Stomach (tissue), 9 donors: ENCODE results near the gene PEAK3. TPM values are rescaled to one million over a fixed set of nuclear protein-coding genes. Genes with fewer than 3 reads are reported as not detected.

Experiments used
- DNase-seq, 2 donors: peaks; one replicate each; pipeline versions ENCODE4 v3.0.0 to v3.0.0-alpha.2; 2013 to 2019
- H3K27ac ChIP-seq, 5 donors: fragments of 200-600 bp in 4 of 5; sonication (generic) in 4 of 5; one replicate each; pipeline ENCODE4 v1.5.1; 2013 to 2019; ENCODE audit warnings: mild to moderate bottlenecking in 1 of 5, moderate library complexity in 1 of 5
- H3K27me3 ChIP-seq, 3 donors: fragments of 200-600 bp; sonication (generic); one replicate each; pipeline ENCODE4 v1.5.1; 2017 to 2019; ENCODE audit warnings: mixed run types in 1 of 3
- H3K36me3 ChIP-seq, 4 donors: fragments of 200-600 bp; sonication (generic); 1 replicate in 3 of 4; 2 replicates in 1 of 4; pipeline ENCODE4 v1.5.1; 2016 to 2019
- H3K4me1 ChIP-seq, 4 donors: fragments of 200-600 bp; sonication (generic); one replicate each; pipeline ENCODE4 v1.5.1; 2016 to 2019
- H3K4me3 ChIP-seq, 4 donors: fragments of 200-600 bp; sonication (generic) in 3 of 4; one replicate each; pipeline ENCODE4 v1.5.1; 2016 to 2019; ENCODE audit warnings: mild to moderate bottlenecking in 1 of 4
- H3K9me3 ChIP-seq, 4 donors: fragments of 200-600 bp; sonication (generic); one replicate each; pipeline ENCODE4 v1.5.1; 2016 to 2019
- EP300 ChIP-seq: sonication (generic); formaldehyde crosslinking; IDR thresholded peaks from one replicate; pipeline ENCODE4 v1.6.1; 2017; ENCODE audit warnings: antibody characterized with exemption
- POLR2A ChIP-seq, 4 donors: fragments of 450-650 bp; IDR thresholded peaks; one replicate each; pipeline ENCODE4 v1.6.1; 2016; ENCODE audit warnings: antibody characterized with exemption in 4 of 4, control low read depth in 2 of 4, mild to moderate bottlenecking in 1 of 4, moderate library complexity in 1 of 4
- POLR2AphosphoS5 ChIP-seq, 3 donors: sonication (generic); formaldehyde crosslinking; IDR thresholded peaks; one replicate each; pipeline ENCODE4 v1.6.1; 2016; ENCODE audit warnings: antibody characterized with exemption in 3 of 3
- WGBS, 5 donors: extraction: QIAGEN DNeasy Blood & Tissue Kit in 3 of 5; methylation state at CpG; one replicate each; pipeline versions ENCODE4 v1.1.5 to v1.1.7; 2013 to 2018; 5-methylcytosine and 5-hydroxymethylcytosine counted together
- intact Hi-C: fragments of 100-400 bp; cut with DNase I; formaldehyde crosslinking; loops from one replicate; pipeline ENCODE4 v1.15.1; 2023; ENCODE audit warnings: low total_unique reads
- polyA plus RNA-seq, 3 donors: library from polyadenylated mRNA; stranded (reverse); fragments of 200-250 nt; gene quantifications; one replicate each; pipeline ENCODE4 v1.2.3, GENCODE V29; 2013
- total RNA-seq, 5 donors: library from RNA; depleted of rRNA; stranded (reverse); fragments of >200 nt; gene quantifications; one replicate each; pipeline versions ENCODE4 v1.1.0 to v1.2.3, GENCODE V29; 2014 to 2016
- TF ChIP-seq, protein P1 (sequence below), 7 experiments: fragments of 450-650 bp in 4 of 7; fragments of 200-600 bp in 3 of 7; sonication (generic) in 3 of 7; IDR thresholded peaks; one replicate each; pipeline ENCODE4 v1.5.1; 2016 to 2019; ENCODE audit warnings: antibody characterized with exemption in 7 of 7, control low read depth in 2 of 7, mild to moderate bottlenecking in 1 of 7
- donor health status: healthy with polysubstance abuse.
- donor health status: Bipolar disorder and iron deficiency.
- donor health status: healthy.

The PEAK3 gene
- total and polyA plus RNA-seq, 8 donors: 0.15 to 1.4 (median 0.59) TPM; not detected in 4

DNA sequence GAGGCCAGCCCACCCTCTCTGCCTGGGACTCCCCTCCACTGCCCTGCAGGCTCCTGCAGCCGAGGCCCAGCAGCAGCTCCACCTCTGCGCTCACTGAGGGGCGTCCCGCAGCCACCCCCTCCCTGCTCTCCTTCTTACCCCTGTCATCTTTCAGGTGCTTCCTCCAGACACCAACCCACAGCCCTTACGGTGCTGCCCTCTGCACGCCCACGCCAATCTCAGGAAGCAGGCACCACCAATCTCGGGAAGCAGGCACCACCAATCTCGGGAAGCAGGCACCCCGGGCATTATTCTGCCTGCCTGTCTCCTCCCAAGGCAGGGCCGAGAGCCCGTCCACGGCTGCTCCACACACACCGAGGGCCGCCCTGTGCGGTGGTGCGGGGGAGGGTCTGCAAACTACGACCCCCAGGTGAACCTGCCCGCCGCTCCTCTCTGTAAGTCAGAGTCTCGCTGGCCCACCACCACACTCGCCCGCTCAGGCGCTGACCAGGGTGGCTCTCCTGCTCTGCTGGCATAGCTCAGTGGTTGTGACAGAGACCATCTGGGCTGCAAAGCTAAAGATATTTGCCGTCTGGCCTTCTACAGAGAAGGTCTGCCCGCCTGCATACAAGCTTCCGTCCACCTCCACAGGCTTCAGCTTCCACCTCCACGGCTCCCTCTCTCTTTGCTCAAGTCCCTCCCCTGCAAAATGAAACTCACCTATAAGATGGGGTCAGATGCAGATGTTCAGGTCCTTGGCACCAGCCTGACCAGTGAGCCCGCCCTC, 43.5 kb upstream of the PEAK3 start:
- Histone ChIP-seq H3K4me1 (peaks cover 22 to 47% (median 35%) of the 10 kb centered on the region in 4 donors), H3K4me3 (no peak overlapping the region), H3K27me3 (no peaks in the 10 kb centered on the region), H3K27ac (no peak overlapping the region), H3K9me3 (no peaks in the 10 kb centered on the region), H3K36me3 (peaks cover 7 to 59% (median 51%) of the 10 kb centered on the region in 4 donors)
- WGBS, 5 donors: 75 to 80% (median 76%) methylated on average over 23 to 29 of the region's 29 CpGs
- DNase-seq: no peak
- intact Hi-C loops: loop anchor here (10.0 kb wide), 1 partner anchor 91 kb away; the partner anchor contains the start of genes PLEKHJ1 and SF3A2
- TF ChIP-seq EP300 (no peak), POLR2AphosphoS5 (IDR thresholded peaks at IDR 0.05) (no peak), POLR2A (IDR thresholded peaks at IDR 0.05) (no peak)
- TF ChIP-seq, protein P1, sequence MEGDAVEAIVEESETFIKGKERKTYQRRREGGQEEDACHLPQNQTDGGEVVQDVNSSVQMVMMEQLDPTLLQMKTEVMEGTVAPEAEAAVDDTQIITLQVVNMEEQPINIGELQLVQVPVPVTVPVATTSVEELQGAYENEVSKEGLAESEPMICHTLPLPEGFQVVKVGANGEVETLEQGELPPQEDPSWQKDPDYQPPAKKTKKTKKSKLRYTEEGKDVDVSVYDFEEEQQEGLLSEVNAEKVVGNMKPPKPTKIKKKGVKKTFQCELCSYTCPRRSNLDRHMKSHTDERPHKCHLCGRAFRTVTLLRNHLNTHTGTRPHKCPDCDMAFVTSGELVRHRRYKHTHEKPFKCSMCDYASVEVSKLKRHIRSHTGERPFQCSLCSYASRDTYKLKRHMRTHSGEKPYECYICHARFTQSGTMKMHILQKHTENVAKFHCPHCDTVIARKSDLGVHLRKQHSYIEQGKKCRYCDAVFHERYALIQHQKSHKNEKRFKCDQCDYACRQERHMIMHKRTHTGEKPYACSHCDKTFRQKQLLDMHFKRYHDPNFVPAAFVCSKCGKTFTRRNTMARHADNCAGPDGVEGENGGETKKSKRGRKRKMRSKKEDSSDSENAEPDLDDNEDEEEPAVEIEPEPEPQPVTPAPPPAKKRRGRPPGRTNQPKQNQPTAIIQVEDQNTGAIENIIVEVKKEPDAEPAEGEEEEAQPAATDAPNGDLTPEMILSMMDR (IDR thresholded peaks at IDR 0.05): no peak

DNA sequence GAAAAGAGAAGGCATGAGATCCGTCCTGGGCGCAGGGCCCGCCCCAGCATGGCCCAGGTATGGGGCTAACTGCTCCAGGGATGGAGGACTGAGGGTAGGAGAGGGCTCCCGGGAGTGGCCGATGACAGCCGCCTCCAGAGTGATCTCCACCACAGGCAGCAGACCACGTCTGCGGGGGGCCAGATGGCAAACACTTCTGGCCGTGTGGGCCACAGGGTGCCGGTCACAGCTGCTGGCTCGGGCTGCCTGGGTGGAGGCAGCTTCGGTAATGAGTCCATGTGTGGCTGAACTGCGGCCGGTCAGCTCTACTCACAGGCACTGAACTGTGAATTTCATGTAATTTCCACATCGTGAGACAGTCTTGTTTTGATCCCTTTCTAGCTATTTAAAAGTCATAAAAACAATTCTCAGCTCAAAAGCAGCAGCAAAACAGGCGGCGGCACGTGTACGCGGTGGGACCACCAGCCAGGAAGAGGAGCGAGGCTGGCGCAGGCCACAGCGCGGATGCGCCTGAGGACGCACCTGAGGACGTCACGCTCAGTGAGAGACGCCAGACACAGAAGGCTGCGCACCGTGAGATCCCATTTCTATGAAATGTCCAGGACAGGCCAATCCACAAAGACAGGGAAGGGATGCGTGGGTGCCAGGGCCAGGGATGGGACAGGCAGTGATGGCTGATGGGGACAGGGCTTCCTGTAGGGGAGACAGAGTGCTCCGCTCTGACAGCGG, 42.4 kb upstream of the PEAK3 start:
- intact Hi-C loops: loop anchor here (10.0 kb wide), 1 partner anchor 90 kb away; the partner anchor contains the start of genes PLEKHJ1 and SF3A2
- no peak for DNase-seq
- H3K36me3 ChIP-seq: peaks cover 7 to 59% (median 51%) of the 10 kb centered on the region in 4 donors
- no peak overlapping the region for H3K27ac ChIP-seq
- peaks cover 13 to 36% (median 24%) of the 10 kb centered on the region in 4 donors for H3K4me1 ChIP-seq
- 88 to 89% (median 89%) methylated on average over 20 to 34 of the region's 34 CpGs for WGBS, 5 donors
- no peak for TF ChIP-seq POLR2AphosphoS5 (IDR thresholded peaks at IDR 0.05)
- no peak for TF ChIP-seq POLR2A (IDR thresholded peaks at IDR 0.05)
- TF ChIP-seq EP300: no peak
- TF ChIP-seq, protein P1 (IDR thresholded peaks at IDR 0.05): no peak
- H3K4me3 ChIP-seq: no peak overlapping the region
- no peaks in the 10 kb centered on the region for H3K9me3 ChIP-seq
- H3K27me3 ChIP-seq: no peaks in the 10 kb centered on the region

DNA sequence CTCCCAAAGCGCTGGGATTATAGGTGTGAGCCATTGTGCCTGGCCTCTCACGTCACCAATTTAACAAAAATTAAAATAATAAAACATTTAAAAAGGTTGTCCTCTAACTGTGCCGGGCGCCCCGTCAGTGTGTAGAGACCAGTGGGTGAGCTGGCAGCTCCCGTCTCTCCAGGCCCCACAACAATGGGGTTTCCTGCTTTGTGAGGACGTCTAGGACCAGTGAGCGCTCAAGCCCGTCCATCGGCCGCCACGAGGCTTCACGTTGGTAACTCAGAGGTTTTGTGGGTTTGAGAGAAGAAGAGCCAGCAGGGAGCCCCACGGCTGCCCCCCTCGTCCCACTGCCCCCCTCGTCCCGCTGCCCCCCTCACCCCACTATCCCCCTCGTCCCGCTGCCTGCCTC, 41.7 kb upstream of the PEAK3 start:
- peaks cover 7 to 59% (median 51%) of the 10 kb centered on the region in 4 donors for H3K36me3 ChIP-seq
- DNase-seq: no peak
- TF ChIP-seq EP300: no peak
- no peak for TF ChIP-seq POLR2AphosphoS5 (IDR thresholded peaks at IDR 0.05)
- TF ChIP-seq, protein P1 (IDR thresholded peaks at IDR 0.05): no peak
- no peak for TF ChIP-seq POLR2A (IDR thresholded peaks at IDR 0.05)
- H3K9me3 ChIP-seq: no peaks in the 10 kb centered on the region
- H3K4me3 ChIP-seq: no peak overlapping the region
- H3K4me1 ChIP-seq: peaks cover 9 to 31% (median 19%) of the 10 kb centered on the region in 4 donors
- H3K27me3 ChIP-seq: no peaks in the 10 kb centered on the region
- intact Hi-C loops: loop anchor here (10.0 kb wide), 1 partner anchor 89 kb away; the partner anchor contains the start of genes PLEKHJ1 and SF3A2
- WGBS, 5 donors: 90 to 93% (median 92%) methylated on average over 19 of the region's 19 CpGs
- H3K27ac ChIP-seq: no peak overlapping the region

DNA sequence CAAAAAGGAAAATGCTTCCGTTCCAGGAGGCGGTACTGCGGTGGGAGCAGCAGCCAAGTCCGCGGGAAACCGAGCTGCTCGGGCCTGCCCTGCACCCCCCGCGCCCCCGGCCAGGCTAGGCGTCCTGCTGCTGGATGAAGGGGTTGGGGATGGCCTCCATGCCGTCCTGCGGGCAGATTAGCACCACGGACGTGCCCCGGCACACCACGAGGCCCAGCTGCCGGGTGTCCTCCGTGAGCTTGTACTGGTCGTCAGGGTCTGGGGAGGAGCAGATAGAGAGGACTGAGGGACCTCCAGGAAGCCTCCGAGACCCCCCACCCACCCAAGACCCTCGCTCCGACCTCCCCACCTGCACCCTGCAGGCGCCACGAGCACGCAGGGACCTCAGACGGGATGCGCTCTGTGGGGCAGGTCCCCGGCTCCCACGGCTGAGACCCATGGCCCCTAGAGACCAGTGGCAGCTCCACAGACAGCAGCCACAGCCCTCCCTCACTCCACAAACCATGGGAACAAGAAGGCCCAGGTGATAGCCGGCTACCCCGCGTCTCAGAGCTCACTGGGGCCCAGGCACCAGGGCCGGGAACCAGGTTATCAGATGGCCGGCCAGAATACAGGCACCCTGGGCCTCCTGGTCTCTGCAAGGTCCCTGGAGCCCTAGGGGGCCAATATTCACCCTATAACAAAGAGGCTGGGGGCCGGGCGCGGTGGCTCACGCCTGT, 39.7 kb upstream of the PEAK3 start:
- Histone ChIP-seq H3K4me1 (peaks cover 0 to 18% (median 5%) of the 10 kb centered on the region in 4 donors), H3K27me3 (no peaks in the 10 kb centered on the region), H3K27ac (no peak overlapping the region), H3K4me3 (no peak overlapping the region), H3K9me3 (no peaks in the 10 kb centered on the region), H3K36me3 (peaks cover 7 to 59% (median 51%) of the 10 kb centered on the region in 4 donors)
- TF ChIP-seq, protein P1 (IDR thresholded peaks at IDR 0.05): no peak
- TF ChIP-seq EP300 (no peak), POLR2A (IDR thresholded peaks at IDR 0.05) (no peak), POLR2AphosphoS5 (IDR thresholded peaks at IDR 0.05) (no peak)
- DNase-seq: no peak
- intact Hi-C loops: loop anchor here (10.0 kb wide), 1 partner anchor 87 kb away; the partner anchor contains the start of genes PLEKHJ1 and SF3A2
- 87 to 93% (median 89%) methylated on average over 12 to 39 of the region's 39 CpGs for WGBS, 5 donors
